SK-N-SH (cell line): ENCODE measurements around the gene GFI1B. TPM values are rescaled to one million over a fixed set of nuclear protein-coding genes. Genes with fewer than 3 reads are reported as not detected.

Experiments
- CTCF ChIA-PET: fragments of 300-600, 350-600 bp; formaldehyde crosslinking; extraction: SDS; loops from one replicate; lab custom pipeline; 2021; lab: Yijun Ruan, JAX
- POLR2A ChIA-PET: fragments of 350-600 bp; sonication (Branson Sonifier 250); formaldehyde crosslinking; extraction: SDS; loops from one replicate; lab custom pipeline; 2020; ENCODE audit warnings: antibody characterized with exemption, inconsistent platforms; lab: Yijun Ruan, JAX
- DNase-seq: peaks from one replicate; pipeline ENCODE4 v3.0.0; 2012
- H2AFZ ChIP-seq: fragments of 200-600 bp; sonication (generic); 2 replicates; pipeline ENCODE4 v1.8.1; 2016; ENCODE audit warnings: antibody characterized with exemption, mild to moderate bottlenecking, low read depth
- H3F3A ChIP-seq: fragments of 200-600 bp; sonication (generic); replicated peaks from 2 replicates; pipeline ENCODE3; 2016; ENCODE audit warnings: antibody characterized with exemption, mild to moderate bottlenecking; ENCODE audit not compliant: insufficient read depth
- H3K27ac ChIP-seq, 2 experiments: fragments of 200-500 bp in 1 of 2; fragments of 200-600 bp in 1 of 2; sonication (Bioruptor generic) in 1 of 2; sonication (generic), shearing (Covaris generic) in 1 of 2; 2 replicates each; pipeline versions ENCODE4 v1.5.1 to v1.6.1; 2014 to 2016; ENCODE audit warnings: low read depth in 2 of 2, inconsistent platforms in 1 of 2, low read length in 1 of 2, mild to moderate bottlenecking in 1 of 2, mixed read lengths in 1 of 2
- H3K27me3 ChIP-seq: fragments of 200-600 bp; sonication (generic), shearing (Covaris generic); 2 replicates; pipeline ENCODE4 v1.6.1; 2016; ENCODE audit warnings: mixed run types; ENCODE audit not compliant: insufficient read depth
- H3K36me3 ChIP-seq, 2 experiments: fragments of 200-500 bp in 1 of 2; fragments of 200-600 bp in 1 of 2; sonication (Bioruptor generic) in 1 of 2; sonication (generic) in 1 of 2; replicated peaks in 1 of 2; 2 replicates each; pipeline versions ENCODE3 to v1.5.1; 2014 to 2016; ENCODE audit warnings: low read length in 1 of 2, mild to moderate bottlenecking in 1 of 2; ENCODE audit not compliant: insufficient read depth in 2 of 2, control insufficient read depth in 1 of 2
- H3K4me1 ChIP-seq, 2 experiments: fragments of 200-500 bp in 1 of 2; fragments of 200-600 bp in 1 of 2; sonication (Bioruptor generic) in 1 of 2; sonication (generic), shearing (Covaris generic) in 1 of 2; 2 replicates each; pipeline versions ENCODE4 v1.5.1 to v1.6.1; 2014 to 2016; ENCODE audit warnings: low read depth in 1 of 2, low read length in 1 of 2, mixed run types in 1 of 2; ENCODE audit not compliant: insufficient read depth in 2 of 2, control insufficient read depth in 1 of 2
- H3K4me2 ChIP-seq: fragments of 200-600 bp; sonication (generic), shearing (Covaris generic); 2 replicates; pipeline ENCODE4 v1.6.1; 2017; ENCODE audit warnings: mixed run types
- H3K4me3 ChIP-seq, 2 experiments: fragments of 200-500 bp in 1 of 2; fragments of 200-600 bp in 1 of 2; sonication (Bioruptor generic) in 1 of 2; sonication (generic), shearing (Covaris generic) in 1 of 2; 2 replicates each; pipeline versions ENCODE4 v1.5.1 to v1.8.1; 2014 to 2016; ENCODE audit warnings: low read depth in 2 of 2, inconsistent platforms in 1 of 2, low read length in 1 of 2, mild to moderate bottlenecking in 1 of 2, mixed read lengths in 1 of 2, moderate library complexity in 1 of 2
- H3K79me2 ChIP-seq: fragments of 200-600 bp; sonication (generic); 2 replicates; pipeline ENCODE4 v1.8.1; 2017; ENCODE audit warnings: mild to moderate bottlenecking; ENCODE audit not compliant: insufficient read depth
- H3K9ac ChIP-seq: fragments of 200-600 bp; sonication (generic); 2 replicates; pipeline ENCODE4 v1.6.1; 2017; ENCODE audit warnings: mixed run types
- H3K9me2 ChIP-seq: fragments of 200-600 bp; sonication (generic); 2 replicates; pipeline ENCODE4 v1.6.1; 2017; ENCODE audit warnings: mixed run types
- H3K9me3 ChIP-seq: fragments of 200-600 bp; sonication (generic); 2 replicates; pipeline ENCODE4 v1.6.1; 2017; ENCODE audit warnings: mixed run types, mild to moderate bottlenecking, moderate library complexity
- H4K20me1 ChIP-seq: fragments of 200-600 bp; sonication (generic); 2 replicates; pipeline ENCODE4 v1.6.1; 2017; ENCODE audit warnings: mild to moderate bottlenecking, mixed run types; ENCODE audit not compliant: insufficient read depth
- CTCF ChIP-seq: fragments of 200-600 bp; sonication (generic); IDR thresholded peaks from 2 replicates; pipeline ENCODE4 v1.6.1; 2017; ENCODE audit warnings: antibody characterized with exemption, mild to moderate bottlenecking, moderate library complexity
- ELF1 ChIP-seq: IDR thresholded peaks from 2 replicates; pipeline ENCODE4 v1.4.0; 2012
- EZH2phosphoT487 ChIP-seq: fragments of 200-600 bp; sonication (generic); IDR thresholded peaks from 2 replicates; pipeline ENCODE4 v1.6.1; 2017; ENCODE audit warnings: low read depth, mixed run types, mild to moderate bottlenecking, antibody characterized with exemption, moderate library complexity, borderline replicate concordance
- FOXJ3 ChIP-seq: sonication (generic); formaldehyde crosslinking; IDR thresholded peaks from 2 replicates; pipeline ENCODE4 v1.5.1; 2020; ENCODE audit warnings: mild to moderate bottlenecking, missing genetic modification reagents
- GABPA ChIP-seq: IDR thresholded peaks from 2 replicates; pipeline ENCODE4 v1.4.0; 2012; ENCODE audit warnings: low read depth, mild to moderate bottlenecking
- IRF3 ChIP-seq: fragments of 150-350 bp; IDR thresholded peaks from 2 replicates; pipeline ENCODE4 v1.6.1; 2016; ENCODE audit warnings: mild to moderate bottlenecking, low read depth, low read length
- JUND ChIP-seq: IDR thresholded peaks from 2 replicates; pipeline ENCODE4 v1.4.0; 2012
- MEF2A ChIP-seq: IDR thresholded peaks from 2 replicates; pipeline ENCODE4 v1.4.0; 2012; ENCODE audit warnings: low read depth, borderline replicate concordance
- MXI1 ChIP-seq: IDR thresholded peaks from 2 replicates; pipeline ENCODE4 v1.6.1; 2012; ENCODE audit warnings: mild to moderate bottlenecking, low read depth, low read length, improper control_type of control experiment
- PBX3 ChIP-seq: IDR thresholded peaks from 2 replicates; pipeline ENCODE4; 2012
- REST ChIP-seq: IDR thresholded peaks from 2 replicates; pipeline ENCODE4 v1.6.1; 2012; ENCODE audit warnings: mild to moderate bottlenecking, low read depth, low read length, moderate library complexity
- TAF1 ChIP-seq: IDR thresholded peaks from 2 replicates; pipeline ENCODE4 v1.6.1; 2012; ENCODE audit warnings: low read depth, mild to moderate bottlenecking, low read length, moderate library complexity, borderline replicate concordance
- USF1 ChIP-seq: IDR thresholded peaks from 2 replicates; pipeline ENCODE4 v1.4.0; 2012; ENCODE audit warnings: low read depth, borderline replicate concordance
- WGBS: methylation state at CpG from one replicate; pipeline ENCODE4 v1.1.6; 2017; ENCODE audit warnings: low lambda C conversion rate; 5-methylcytosine and 5-hydroxymethylcytosine counted together
- polyA plus RNA-seq, 3 experiments: library from polyadenylated mRNA; depleted of rRNA; stranded (reverse); fragments of >200 nt; gene quantifications; 2 replicates each; pipeline ENCODE4 v1.2.3, GENCODE V29; 2012

Gene GFI1B
- polyA plus RNA-seq, 1 of the 3 experiments (the other 2 are of a cell fraction) = not detected

GRCh38 chr9:132943651-132944293 lies 34.7 kb upstream of the GFI1B start:
- H3K4me2 ChIP-seq = peak overlapping the region; percentile 85
- H3K36me3 ChIP-seq = no peaks in the 10 kb centered on the region
- peaks cover 8% of the 10 kb centered on the region for H3F3A ChIP-seq
- H3K79me2 ChIP-seq = peaks cover 56% of the 10 kb centered on the region
- H3K27ac ChIP-seq = peak overlapping the region; percentile 96 to 98; a peak in 3 of 4 replicates
- 0 out of 2 replicates have a peak, but pooled peaks have one; percentile 14 for TF ChIP-seq MXI1
- no peak for TF ChIP-seq MEF2A
- H3K9ac ChIP-seq = peak overlapping the region; percentile 96
- H2AFZ ChIP-seq = peak overlapping the region; percentile 79; the same call in 1 of the 2 replicates
- peak overlapping the region; percentile 84 to 97 for H3K4me3 ChIP-seq
- H3K4me1 ChIP-seq = peaks cover 15 to 27% of the 10 kb centered on the region in 2 experiments
- CTCF ChIA-PET = interaction anchor here (0.9 to 4.1 kb wide), 7 partner anchors 9 to 200 kb away, joined by 3 to 18 read pairs (median 4); partner anchors contain the start of gene GFI1B
- POLR2A ChIA-PET = interaction anchor here (0.7 kb wide), 1 partner anchor 9 kb away, joined by 5 read pairs; no protein-coding TSS in a partner anchor
- no peaks in the 10 kb centered on the region for H4K20me1 ChIP-seq
- no peaks in the 10 kb centered on the region for H3K27me3 ChIP-seq
- H3K9me3 ChIP-seq = no peaks in the 10 kb centered on the region
- 5% methylated on average over 15 of the region's 25 CpGs for WGBS
- no peak for DNase-seq
- H3K9me2 ChIP-seq = no peaks in the 10 kb centered on the region

- Histone ChIP-seq H3K27ac (peak within 1 kb of the TSS; percentile 96 to 98), H2AFZ (peak within 1 kb of the TSS; percentile 90), H3K36me3 (no peaks in the 10 kb centered on the region), H3K27me3 (no peaks in the 10 kb centered on the region), H3K9me3 (no peaks in the 10 kb centered on the region), H3K4me3 (peak within 1 kb of the TSS; percentile 84 to 97), H3K4me2 (peak within 1 kb of the TSS; percentile 85), H3F3A (peaks cover 8% of the 10 kb centered on the region), H3K9me2 (no peaks in the 10 kb centered on the region), H3K4me1 (peaks cover 15 to 27% of the 10 kb centered on the region in 2 experiments), H3K79me2 (peaks cover 49% of the 10 kb centered on the region), H4K20me1 (no peaks in the 10 kb centered on the region), H3K9ac (peak within 1 kb of the TSS; percentile 96)
- ChIA-PET POLR2A (interaction anchor here (0.6 to 0.7 kb wide), 2 partner anchors 10 to 29 kb away, joined by 3 to 5 read pairs; no protein-coding TSS in a partner anchor), CTCF (interaction anchor here (1.0 to 4.1 kb wide), 6 partner anchors 10 to 199 kb away, joined by 3 to 18 read pairs (median 6); partner anchors contain the start of gene GFI1B)
- DNase-seq = peak; percentile 97
- 1% methylated on average over 23 of the region's 72 CpGs for WGBS
- TF ChIP-seq EZH2phosphoT487 = no peak
- TF ChIP-seq GABPA = peak; percentile 62
- TF ChIP-seq REST = peak; percentile 70
- no peak for TF ChIP-seq IRF3
- TF ChIP-seq FOXJ3 = peak; percentile 58; the same call in 1 of the 2 replicates
- peak; percentile 100 for TF ChIP-seq TAF1
- TF ChIP-seq ELF1 = no peak
- TF ChIP-seq USF1 = peak; percentile 87
- TF ChIP-seq CTCF = no peak
- TF ChIP-seq MXI1 = peak; percentile 81
- TF ChIP-seq JUND = no peak; the same call in 1 of the 2 replicates
- TF ChIP-seq PBX3 = peak; percentile 93
These were observed 34.0 kb upstream of the GFI1B start, which contains the start of gene TSC1 for GRCh38 chr9:132944294-132945185. Gene TSC1 (minus strand): TSS chr9:132944616. CDS start chr9:132928872, 15,744 bp downstream.
